ENCODE results near the gene ADAM19.
A peak's percentile ranks its signal among the peaks of the same experiment; 100 is the strongest.

Gene ADAM19

DNA sequence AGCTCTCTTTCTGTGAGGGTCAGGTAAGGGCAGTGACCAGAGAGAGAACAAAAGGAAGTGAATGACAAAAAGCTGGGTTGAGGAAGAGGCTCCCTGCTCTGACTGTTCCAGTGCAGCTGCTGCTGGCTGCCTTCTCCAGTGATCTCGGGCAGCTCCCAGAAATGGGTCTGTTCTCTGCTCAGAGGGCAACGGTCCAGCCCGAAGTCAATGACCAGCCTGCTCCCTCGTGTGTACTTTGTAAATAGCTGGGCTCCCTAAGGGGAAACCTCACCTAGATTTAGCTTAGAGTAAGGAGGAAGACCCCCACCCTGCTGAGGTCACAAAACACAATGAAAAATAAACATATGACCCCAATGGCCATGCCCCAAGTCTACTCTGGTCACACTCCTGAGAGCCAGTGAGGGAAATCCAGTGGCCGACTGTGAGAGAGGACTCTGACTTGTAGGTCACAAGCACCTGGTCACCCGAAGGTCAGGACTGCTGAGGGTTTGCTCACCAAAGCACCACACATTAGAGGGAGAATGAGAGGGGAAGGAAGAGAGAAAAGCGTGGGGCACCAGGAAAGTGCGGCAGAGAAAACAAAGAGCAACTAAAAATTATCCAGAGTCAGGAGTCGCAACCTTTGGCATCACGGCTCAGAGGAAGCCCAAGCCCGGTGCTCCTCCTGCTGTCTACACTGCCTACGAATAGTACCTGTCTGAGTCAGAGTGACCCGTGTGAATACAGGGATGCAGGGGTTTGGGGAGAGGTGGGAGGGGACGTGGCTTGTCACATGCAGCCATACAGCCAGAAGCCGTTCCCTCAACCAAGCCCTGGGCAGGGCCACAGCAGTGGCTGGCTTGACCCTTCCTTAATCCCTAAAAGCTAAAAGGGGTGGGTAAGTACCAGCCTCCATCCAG lies 95.7 kb downstream of the ADAM19 start:
- in situ Hi-C loops (cut with MboI; ENCODE audit: low sequenced_read_pairs, unreplicated experiment) = loop anchor here (10.0 kb wide), 1 partner anchor 55 kb away; no protein-coding TSS in a partner anchor
- TF ChIP-seq, protein P1, sequence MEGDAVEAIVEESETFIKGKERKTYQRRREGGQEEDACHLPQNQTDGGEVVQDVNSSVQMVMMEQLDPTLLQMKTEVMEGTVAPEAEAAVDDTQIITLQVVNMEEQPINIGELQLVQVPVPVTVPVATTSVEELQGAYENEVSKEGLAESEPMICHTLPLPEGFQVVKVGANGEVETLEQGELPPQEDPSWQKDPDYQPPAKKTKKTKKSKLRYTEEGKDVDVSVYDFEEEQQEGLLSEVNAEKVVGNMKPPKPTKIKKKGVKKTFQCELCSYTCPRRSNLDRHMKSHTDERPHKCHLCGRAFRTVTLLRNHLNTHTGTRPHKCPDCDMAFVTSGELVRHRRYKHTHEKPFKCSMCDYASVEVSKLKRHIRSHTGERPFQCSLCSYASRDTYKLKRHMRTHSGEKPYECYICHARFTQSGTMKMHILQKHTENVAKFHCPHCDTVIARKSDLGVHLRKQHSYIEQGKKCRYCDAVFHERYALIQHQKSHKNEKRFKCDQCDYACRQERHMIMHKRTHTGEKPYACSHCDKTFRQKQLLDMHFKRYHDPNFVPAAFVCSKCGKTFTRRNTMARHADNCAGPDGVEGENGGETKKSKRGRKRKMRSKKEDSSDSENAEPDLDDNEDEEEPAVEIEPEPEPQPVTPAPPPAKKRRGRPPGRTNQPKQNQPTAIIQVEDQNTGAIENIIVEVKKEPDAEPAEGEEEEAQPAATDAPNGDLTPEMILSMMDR (IDR thresholded peaks at IDR 0.05; ENCODE audit: borderline replicate concordance, control extremely low read depth, extremely low read depth, insufficient read depth, missing control alignments) = no peak
- DNase-seq (ENCODE audit: low spot score) = no peak

DNA sequence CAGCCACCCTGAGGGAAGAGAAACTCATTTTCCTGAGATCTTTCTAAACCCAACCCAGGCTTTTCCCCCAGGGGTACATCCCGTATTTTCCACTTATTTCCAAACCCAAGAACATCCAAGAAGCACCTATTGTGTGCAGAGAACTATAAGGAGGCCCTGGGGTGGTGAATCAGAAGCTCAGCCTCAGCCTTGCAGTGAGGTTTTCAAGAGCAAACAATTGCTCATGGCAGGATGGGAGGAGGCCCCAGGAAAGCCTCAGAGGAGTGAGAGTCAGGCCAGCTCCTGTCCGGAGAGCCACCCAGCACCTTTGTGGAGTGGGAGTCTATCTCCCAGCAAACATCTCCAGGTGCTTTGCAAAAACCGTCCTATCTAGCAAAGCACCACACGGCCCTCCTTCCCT lies 96.4 kb downstream of the ADAM19 start:
- DNase-seq (ENCODE audit: low spot score) = no peak
- TF ChIP-seq, protein P1 (IDR thresholded peaks at IDR 0.05; ENCODE audit: borderline replicate concordance, control extremely low read depth, extremely low read depth, insufficient read depth, missing control alignments) = no peak
- in situ Hi-C loops (cut with MboI; ENCODE audit: low sequenced_read_pairs, unreplicated experiment) = loop anchor here (10.0 kb wide), 1 partner anchor 54 kb away; no protein-coding TSS in a partner anchor

DNA sequence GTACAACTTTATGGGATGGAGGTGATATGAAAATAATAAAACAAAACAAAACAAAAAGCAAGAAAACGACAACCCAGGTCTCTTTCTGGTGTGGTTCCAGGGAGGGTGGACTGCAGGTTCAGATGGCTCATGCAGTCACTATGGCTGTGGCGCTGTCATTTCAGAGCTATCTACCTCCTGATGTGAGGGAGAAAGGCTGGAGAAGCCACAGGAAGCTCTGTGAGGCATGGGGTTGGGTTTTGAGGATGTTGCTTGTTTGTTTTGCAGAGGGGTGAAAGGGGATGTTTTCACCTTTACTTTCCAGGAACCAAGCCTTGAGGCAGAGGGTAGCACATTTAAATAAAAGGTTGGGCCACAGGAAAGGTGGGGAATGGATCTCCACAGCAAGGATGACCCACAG lies 96.8 kb downstream of the ADAM19 start:
- in situ Hi-C loops (cut with MboI; ENCODE audit: low sequenced_read_pairs, unreplicated experiment) = loop anchor here (10.0 kb wide), 1 partner anchor 54 kb away; no protein-coding TSS in a partner anchor
- no peak for DNase-seq (ENCODE audit: low spot score)
- TF ChIP-seq, protein P1 (IDR thresholded peaks at IDR 0.05; ENCODE audit: borderline replicate concordance, control extremely low read depth, extremely low read depth, insufficient read depth, missing control alignments) = no peak

DNA sequence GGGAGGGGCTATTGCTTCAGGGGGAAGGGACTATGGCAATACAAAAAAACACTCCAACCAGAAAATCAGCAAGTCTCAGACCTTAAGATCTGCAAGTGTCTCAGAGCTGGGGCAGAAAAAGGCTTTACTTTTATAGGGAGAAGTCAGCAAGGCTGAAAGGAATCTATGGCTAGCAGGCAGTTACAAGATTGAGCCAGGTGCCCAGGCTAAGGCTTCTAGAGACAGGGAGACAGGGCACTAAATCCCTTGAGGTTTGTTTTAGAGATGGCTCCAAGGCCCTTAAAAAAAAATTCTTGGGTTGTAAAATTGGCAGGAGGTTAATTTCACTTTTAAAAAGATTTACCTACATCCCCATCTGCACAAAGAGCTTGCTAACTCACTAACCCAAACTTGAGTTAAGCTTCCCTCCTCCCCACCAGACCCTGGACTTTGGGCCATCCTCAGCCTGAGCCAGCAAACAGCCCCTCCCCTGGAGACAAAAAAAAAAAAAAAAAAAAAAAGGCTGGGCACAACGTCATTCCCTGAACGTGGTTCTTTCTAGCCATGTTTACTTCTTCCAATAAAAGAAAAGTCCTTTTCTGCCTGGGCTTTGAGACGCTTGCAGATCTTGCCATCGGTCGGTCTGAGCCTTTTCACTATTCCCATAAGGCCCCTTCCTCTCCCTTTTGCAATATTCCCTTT lies 97.6 kb downstream of the ADAM19 start:
- in situ Hi-C loops (cut with MboI; ENCODE audit: low sequenced_read_pairs, unreplicated experiment) = loop anchor here (10.0 kb wide), 1 partner anchor 53 kb away; no protein-coding TSS in a partner anchor
- no peak for DNase-seq (ENCODE audit: low spot score)
- TF ChIP-seq, protein P1 (IDR thresholded peaks at IDR 0.05; ENCODE audit: borderline replicate concordance, control extremely low read depth, extremely low read depth, insufficient read depth, missing control alignments) = no peak

DNA sequence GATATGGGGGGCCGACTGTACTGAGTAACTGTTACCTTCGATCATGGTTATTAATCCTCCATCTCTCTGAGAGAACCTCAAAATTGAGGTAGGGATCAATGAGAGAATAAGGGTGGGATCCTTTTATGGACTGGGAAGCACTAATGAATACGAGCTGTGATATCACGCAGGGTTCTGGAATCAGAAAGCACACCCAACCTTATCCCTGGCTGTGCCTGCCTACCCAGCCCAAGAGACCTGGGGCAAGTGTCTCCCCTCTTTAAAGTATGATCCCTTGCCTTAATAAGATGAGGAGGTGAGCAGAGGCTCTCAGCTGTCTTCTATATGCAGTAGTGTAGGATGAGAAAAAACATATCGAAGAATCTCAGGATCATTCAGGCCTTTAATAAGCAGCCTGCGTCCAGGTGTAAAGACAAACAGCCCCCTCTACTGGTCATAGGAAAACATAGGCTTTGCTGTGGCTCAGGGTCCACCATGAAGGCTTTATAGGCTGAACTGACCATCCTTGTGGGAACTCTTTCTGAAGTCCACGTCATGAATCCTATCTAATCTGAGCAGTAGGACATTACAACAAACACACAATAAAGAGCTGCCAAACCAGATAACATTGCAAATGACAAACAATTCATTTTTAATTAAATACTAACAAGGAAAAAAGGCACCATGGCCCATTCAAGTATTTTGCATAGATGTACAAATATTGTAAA lies 98.7 kb downstream of the ADAM19 start:
- in situ Hi-C loops (cut with MboI; ENCODE audit: low sequenced_read_pairs, unreplicated experiment) = loop anchor here (10.0 kb wide), 1 partner anchor 52 kb away; no protein-coding TSS in a partner anchor
- TF ChIP-seq, protein P1 (IDR thresholded peaks at IDR 0.05; ENCODE audit: borderline replicate concordance, control extremely low read depth, extremely low read depth, insufficient read depth, missing control alignments) = peak; percentile 56
- peak; percentile 69 for DNase-seq (ENCODE audit: low spot score)

DNA sequence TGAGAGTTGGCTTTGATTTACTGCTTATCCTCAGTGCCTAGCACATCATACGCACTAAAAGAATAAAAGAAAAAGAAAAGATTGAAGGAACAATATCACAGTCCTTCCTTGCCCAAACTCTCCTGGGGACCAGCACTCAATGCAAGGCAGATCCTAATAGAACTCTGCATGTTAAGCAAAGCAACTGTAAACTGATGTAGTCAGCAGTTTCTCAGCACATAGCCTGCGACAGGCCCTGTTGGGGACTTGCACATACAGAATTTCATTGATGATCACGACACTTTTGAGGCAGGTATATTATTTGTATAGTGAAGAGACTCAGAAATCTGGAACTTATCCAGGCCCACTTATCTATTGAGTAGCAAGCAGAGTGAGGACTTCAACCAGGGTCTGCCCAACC lies 100.1 kb downstream of the ADAM19 start:
- in situ Hi-C loops (cut with MboI; ENCODE audit: low sequenced_read_pairs, unreplicated experiment) = loop anchor here (10.0 kb wide), 1 partner anchor 51 kb away; no protein-coding TSS in a partner anchor
- TF ChIP-seq, protein P1 (IDR thresholded peaks at IDR 0.05; ENCODE audit: borderline replicate concordance, control extremely low read depth, extremely low read depth, insufficient read depth, missing control alignments) = no peak
- no peak for DNase-seq (ENCODE audit: low spot score)

Data from GM13976 (cell line).